Astrocyte of the hippocampus (primary cell): ENCODE measurements around the gene GRB14.
"Not testable (repeated sequence)": the region's sequence is repeated elsewhere in the genome, so short reads cannot be mapped to it uniquely, and the experiment has no call there.

Experiments
- DNase-seq: peaks from one replicate; pipeline ENCODE4 v3.0.0; 2011; ENCODE audit warnings: low read depth, low spot score

Gene GRB14

GRCh38 chr2:164495491-164496223 lies 125.6 kb downstream of the GRB14 start:
- DNase-seq: peak; percentile 73

- peak; percentile 6 for DNase-seq
Observed at GRCh38 chr2:164485541-164485940, 135.7 kb downstream of the GRB14 start.

- peak; percentile 70 for DNase-seq
Observed at GRCh38 chr2:164479460-164479859, 141.8 kb downstream of the GRB14 start.

GRCh38 chr2:164478205-164478604 lies 143.1 kb downstream of the GRB14 start:
- DNase-seq: no peak

GRCh38 chr2:164474873-164475272 lies 146.4 kb downstream of the GRB14 start:
- no peak for DNase-seq

GRCh38 chr2:164473021-164473420 lies 148.3 kb downstream of the GRB14 start:
- no peak for DNase-seq

- DNase-seq: not testable (repeated sequence)
Observed at GRCh38 chr2:164465047-164465446, 156.2 kb downstream of the GRB14 start.

- DNase-seq: no peak
Observed at GRCh38 chr2:164464376-164464775, 156.9 kb downstream of the GRB14 start.

GRCh38 chr2:164458792-164459191 lies 162.5 kb downstream of the GRB14 start:
- DNase-seq: no peak

- no peak for DNase-seq
Observed at GRCh38 chr2:164457271-164457670, 164.0 kb downstream of the GRB14 start.

- DNase-seq: peak; percentile 64
Observed at GRCh38 chr2:164456619-164457018, 164.7 kb downstream of the GRB14 start.

- DNase-seq: no peak
Observed at GRCh38 chr2:164453656-164454305, 167.5 kb downstream of the GRB14 start.

GRCh38 chr2:164450278-164450677 lies 171.0 kb downstream of the GRB14 start:
- no peak for DNase-seq

GRCh38 chr2:164449706-164450105 lies 171.6 kb downstream of the GRB14 start:
- no peak for DNase-seq

GRCh38 chr2:164447660-164448059 lies 173.6 kb downstream of the GRB14 start:
- no peak for DNase-seq
